Activated T-cell treated with anti-CD3 and anti-CD28 coated beads for 1 hour (primary cell): ENCODE data around the gene SYTL5.

Experiments used
- DNase-seq: peaks from one replicate; pipeline ENCODE4 v3.0.0-alpha.2; 2020; ENCODE audit warnings: low read depth

The SYTL5 gene

DNA sequence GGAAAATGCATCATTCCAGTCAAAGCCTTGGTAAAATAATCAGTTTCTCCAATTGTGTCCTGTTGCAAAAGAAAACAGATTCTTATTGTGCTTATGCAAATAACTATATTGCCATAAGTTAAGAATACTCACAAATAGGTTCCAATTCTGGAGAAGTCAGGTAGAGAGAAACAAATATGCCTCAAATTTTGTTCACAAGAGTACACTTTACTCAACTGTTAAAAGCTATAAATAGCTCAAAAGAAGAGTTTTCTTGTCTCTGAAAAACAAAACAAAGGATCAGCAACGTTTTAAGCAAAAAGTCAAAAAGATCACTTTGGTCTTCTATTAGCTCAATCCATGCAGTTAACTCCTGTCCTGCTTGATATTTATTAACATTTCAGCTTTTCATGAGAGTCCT, 21.9 kb downstream of the SYTL5 start:
- DNase-seq: no peak

GRCh38 chrX:38036466-38036865, 30.1 kb downstream of the SYTL5 start:
- DNase-seq: no peak

GRCh38 chrX:38038501-38038900, 32.1 kb downstream of the SYTL5 start:
- no peak for DNase-seq

DNA sequence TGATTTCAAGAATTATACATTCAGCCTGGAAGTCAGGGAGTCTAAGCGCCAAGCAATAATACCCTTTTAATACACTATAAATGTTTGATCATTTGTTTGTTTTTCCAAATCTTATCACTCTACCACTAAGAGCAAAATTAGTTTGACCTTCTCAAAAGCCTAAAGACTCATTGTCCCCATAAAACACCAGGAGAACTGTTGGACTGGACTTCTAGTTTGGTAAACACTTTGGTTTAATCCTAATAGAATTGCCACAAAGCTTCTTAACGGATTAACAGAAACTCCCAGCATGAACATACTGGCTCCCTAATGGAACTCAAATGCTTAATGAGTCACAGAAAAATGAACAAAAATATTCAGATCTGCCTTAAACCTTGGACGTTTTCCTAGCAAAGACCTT, 34.9 kb downstream of the SYTL5 start:
- no peak for DNase-seq

- DNase-seq: no peak
These were observed 38.3 kb downstream of the SYTL5 start for GRCh38 chrX:38044701-38045100.

- DNase-seq: no peak
These were observed 39.3 kb downstream of the SYTL5 start for GRCh38 chrX:38045538-38046096.

DNA sequence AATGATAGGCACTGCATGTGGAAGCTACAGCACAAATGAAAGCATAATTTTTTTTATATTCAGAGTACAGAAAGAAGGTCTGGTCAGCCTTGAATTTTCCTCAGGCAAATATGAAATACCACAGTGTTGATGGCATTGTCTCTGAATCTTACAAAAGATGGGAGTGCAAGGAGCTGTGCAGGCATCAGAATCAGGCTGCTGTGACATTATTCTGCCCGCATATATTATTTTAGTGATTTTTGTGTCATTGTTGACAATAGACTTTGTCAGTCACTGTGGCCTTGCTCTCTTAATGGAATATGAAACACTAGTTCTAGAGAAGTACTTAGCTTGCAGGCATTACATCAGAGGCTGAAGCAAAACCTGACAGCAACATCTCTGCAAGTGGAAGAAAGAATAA, 42.5 kb downstream of the SYTL5 start:
- DNase-seq: no peak

DNA sequence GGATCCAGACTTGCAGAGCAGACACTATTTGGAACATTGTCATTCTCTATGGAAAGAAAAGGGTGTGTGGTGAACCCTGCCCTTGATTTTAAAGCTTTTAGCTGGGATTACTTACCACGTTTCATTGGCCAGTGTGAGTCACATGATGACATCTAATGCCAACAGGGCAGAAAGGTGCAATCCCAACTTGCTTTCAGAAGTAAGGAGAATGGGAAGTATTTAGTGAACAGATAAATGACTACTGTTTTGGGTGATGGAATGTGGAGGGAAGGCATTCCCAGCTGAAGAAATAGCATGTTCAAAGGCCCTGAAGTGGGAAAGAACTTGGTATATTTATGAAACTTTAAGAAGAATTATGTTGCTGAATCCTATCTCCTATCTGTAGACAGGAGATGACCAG, 44.5 kb downstream of the SYTL5 start:
- no peak for DNase-seq

DNA sequence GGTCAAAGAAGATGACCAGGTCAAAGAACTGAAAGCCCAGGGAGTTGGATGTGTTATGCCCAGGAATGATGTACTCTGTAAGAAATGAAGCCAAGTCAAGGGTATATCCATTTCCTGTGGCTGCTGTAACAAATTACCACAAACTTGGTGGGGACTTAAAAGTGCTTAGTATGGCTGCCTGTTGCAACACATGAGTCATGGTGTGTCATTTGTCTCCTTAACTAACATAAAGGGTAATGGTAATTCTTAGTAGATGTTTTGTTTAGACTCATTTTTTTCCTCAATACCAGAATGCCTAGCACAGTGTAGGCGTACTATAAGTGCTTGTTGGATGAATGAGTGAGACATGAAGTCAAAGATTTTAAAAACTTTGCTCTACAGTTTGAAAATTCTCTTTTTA, 45.7 kb downstream of the SYTL5 start:
- no peak for DNase-seq

DNA sequence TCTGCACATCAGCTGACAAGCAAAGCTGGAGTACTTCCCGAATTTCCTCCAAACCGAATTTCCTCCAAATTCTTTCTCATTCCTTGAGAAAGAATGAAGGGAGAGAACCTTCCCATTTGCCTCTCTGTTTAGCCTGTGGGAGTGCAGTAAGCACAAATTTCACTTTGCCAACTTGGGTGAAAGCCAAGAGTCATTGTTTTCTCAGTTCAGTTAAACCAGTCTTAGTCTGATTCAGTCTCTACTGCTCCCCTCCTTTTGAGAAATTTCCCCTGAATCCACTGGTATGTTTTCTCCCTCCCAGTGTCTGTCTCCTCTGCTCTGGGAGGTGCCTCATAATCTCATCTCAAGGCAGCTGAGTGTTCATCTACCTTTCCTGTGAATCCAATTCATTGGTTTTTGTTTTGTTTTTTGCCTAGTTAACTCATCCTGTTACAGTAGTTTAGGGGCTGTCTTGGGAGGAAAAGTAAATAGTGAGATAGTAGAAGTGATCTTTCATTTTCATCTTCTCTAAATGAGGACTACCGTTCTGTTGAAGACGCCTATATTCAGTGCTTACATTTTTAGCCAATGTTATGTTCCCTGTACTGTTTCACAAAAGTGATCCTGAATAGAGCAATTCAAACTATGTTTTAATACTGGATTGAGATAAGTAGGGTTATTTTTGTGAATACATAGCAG, 49.0 kb downstream of the SYTL5 start:
- no peak for DNase-seq

GRCh38 chrX:38060331-38060878, 54.1 kb downstream of the SYTL5 start:
- no peak for DNase-seq

- DNase-seq: no peak
These were observed 55.0 kb downstream of the SYTL5 start for GRCh38 chrX:38061335-38061734.

DNA sequence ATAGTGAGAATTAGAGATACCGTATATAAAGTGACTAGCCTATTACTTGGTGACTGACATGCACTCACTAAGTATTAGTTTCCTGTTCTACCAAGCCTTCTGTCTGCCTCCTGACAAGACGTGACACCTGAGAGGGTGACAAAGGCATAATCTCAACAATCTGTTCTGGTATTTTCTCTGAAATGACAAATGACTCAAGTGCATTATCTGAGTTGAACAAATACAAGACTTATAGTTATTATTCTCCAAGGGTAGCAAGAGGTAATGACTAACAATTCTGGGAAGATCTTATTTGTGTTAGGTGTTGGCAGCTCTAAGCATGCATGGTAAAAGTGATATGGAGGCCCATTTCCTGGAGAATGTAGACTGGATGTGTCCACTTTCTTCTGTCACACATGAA, 60.6 kb downstream of the SYTL5 start:
- no peak for DNase-seq

DNA sequence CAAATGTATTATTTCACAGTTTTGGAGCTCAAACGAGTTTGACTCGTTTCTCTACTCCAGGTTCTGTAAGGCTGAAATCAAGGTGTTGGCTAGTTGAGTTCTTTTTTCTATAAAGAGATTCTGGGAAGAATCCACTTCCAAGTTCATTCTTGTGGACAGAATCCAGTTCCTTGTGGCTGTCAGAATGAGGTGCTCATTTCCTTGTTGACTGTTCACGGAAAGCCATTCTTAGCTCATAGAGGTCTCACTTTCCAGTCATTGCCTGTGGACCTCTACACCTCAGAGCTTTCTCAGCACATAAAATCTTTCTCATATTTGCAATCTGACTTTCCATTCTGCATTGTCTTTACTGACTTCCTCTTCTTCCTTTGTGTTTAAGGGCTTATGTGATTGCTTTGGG, 62.9 kb downstream of the SYTL5 start:
- no peak for DNase-seq

- DNase-seq: no peak
These were observed 63.6 kb downstream of the SYTL5 start for GRCh38 chrX:38069991-38070390.

- DNase-seq: no peak
These were observed 73.1 kb downstream of the SYTL5 start for GRCh38 chrX:38079463-38079862.

DNA sequence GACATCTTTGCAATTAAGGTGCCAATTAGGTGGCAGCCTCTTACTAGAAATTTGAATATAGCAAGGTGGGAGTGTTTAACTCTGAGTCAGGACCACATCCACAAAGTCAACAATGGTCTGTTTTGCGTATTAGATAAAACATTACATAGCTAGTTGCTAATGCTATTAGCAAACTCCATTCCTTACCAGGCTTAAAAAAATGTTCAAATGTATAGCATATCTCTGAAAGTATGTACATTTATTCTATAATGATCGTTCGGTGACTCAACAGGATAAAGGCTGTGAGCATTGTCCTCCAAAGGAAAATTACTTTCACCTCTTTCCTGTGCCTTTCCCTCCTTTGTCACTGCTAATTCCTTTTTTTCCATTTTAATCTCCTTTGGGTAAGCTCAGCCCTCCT, 74.5 kb downstream of the SYTL5 start:
- DNase-seq: no peak

GRCh38 chrX:38081909-38082308, 75.6 kb downstream of the SYTL5 start:
- no peak for DNase-seq

- no peak for DNase-seq
These were observed 76.0 kb downstream of the SYTL5 start for GRCh38 chrX:38082309-38082708.

DNA sequence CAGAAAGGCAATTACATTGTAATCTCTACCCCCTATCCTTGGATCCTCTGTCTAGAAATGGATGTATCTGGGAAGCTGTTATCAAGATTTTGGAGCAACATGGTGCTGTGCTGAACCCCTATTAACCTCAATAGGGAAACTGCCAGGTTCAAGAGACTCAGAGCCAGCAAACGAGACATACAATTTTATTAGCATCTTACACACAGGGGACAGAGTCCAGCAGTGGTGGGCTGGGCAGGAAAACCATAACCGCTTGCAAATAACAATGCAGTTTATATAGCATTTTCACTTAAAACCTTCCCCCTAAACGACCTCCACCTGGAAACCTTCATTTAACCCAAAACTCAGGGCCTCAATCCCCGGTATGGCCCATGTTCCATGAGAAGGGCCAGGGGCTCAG, 79.5 kb downstream of the SYTL5 start:
- no peak for DNase-seq

- no peak for DNase-seq
These were observed 80.3 kb downstream of the SYTL5 start for GRCh38 chrX:38086451-38087215.

GRCh38 chrX:38087594-38087993, 81.2 kb downstream of the SYTL5 start:
- DNase-seq: no peak
